Loucy (cell line): ENCODE measurements around the gene EPB41L5.
"Not testable (repeated sequence)": the region's sequence is repeated elsewhere in the genome, so short reads cannot be mapped to it uniquely, and the experiment has no call there.

ENCODE experiments used
- H2AFZ ChIP-seq: fragments of 200-600 bp; sonication (generic); 2 replicates; pipeline ENCODE4 v1.6.0; 2016; ENCODE audit warnings: antibody characterized with exemption, mild to moderate bottlenecking, low read length, moderate library complexity
- H3F3A ChIP-seq: fragments of 200-600 bp; 2 replicates; pipeline ENCODE4 v1.6.0; 2016; ENCODE audit warnings: antibody characterized with exemption, low read depth, mild to moderate bottlenecking
- H3K27me3 ChIP-seq: fragments of 200-600 bp; sonication (generic); 2 replicates; pipeline ENCODE4 v1.6.1; 2014; ENCODE audit warnings: low read length, mild to moderate bottlenecking; ENCODE audit not compliant: insufficient read depth, poor library complexity, severe bottlenecking
- H3K36me3 ChIP-seq: fragments of 200-600 bp; sonication (generic); 2 replicates; pipeline ENCODE4 v1.6.1; 2016; ENCODE audit warnings: low read length; ENCODE audit not compliant: insufficient read depth
- H3K4me1 ChIP-seq: fragments of 200-600 bp; sonication (generic); 2 replicates; pipeline ENCODE4 v1.5.1; 2014; ENCODE audit warnings: low read length, mild to moderate bottlenecking; ENCODE audit not compliant: insufficient read depth, poor library complexity, severe bottlenecking
- H3K4me2 ChIP-seq: fragments of 200-600 bp; sonication (generic); 2 replicates; pipeline ENCODE4 v1.6.0; 2014; ENCODE audit warnings: antibody characterized with exemption, low read length, low read depth, mild to moderate bottlenecking; ENCODE audit not compliant: poor library complexity, severe bottlenecking
- H3K4me3 ChIP-seq: fragments of 200-600 bp; sonication (generic); 2 replicates; pipeline ENCODE4 v1.5.1; 2014; ENCODE audit warnings: low read length, mild to moderate bottlenecking, mixed read lengths; ENCODE audit not compliant: poor library complexity, severe bottlenecking
- H3K79me2 ChIP-seq: fragments of 200-600 bp; sonication (generic); 2 replicates; pipeline ENCODE4 v1.6.1; 2014; ENCODE audit warnings: low read length; ENCODE audit not compliant: insufficient read depth
- H3K9ac ChIP-seq: fragments of 200-600 bp; sonication (generic); 2 replicates; pipeline ENCODE4 v1.6.0; 2014; ENCODE audit warnings: mild to moderate bottlenecking, low read depth, low read length, moderate library complexity; ENCODE audit not compliant: poor library complexity, severe bottlenecking
- H3K9me2 ChIP-seq: fragments of 200-600 bp; sonication (generic); replicated peaks from 2 replicates; pipeline ENCODE4 v1.6.1; 2016; ENCODE audit warnings: low read depth, low read length, mixed read lengths
- H3K9me3 ChIP-seq: fragments of 200-600 bp; sonication (generic); 2 replicates; pipeline ENCODE4 v1.6.1; 2014; ENCODE audit warnings: mild to moderate bottlenecking, antibody characterized with exemption, low read length, low read depth; ENCODE audit not compliant: insufficient read depth
- H4K20me1 ChIP-seq: fragments of 200-600 bp; sonication (generic); 2 replicates; pipeline ENCODE4 v1.6.0; 2014; ENCODE audit warnings: antibody characterized with exemption, low read length, mild to moderate bottlenecking; ENCODE audit not compliant: insufficient read depth, poor library complexity, severe bottlenecking
- EZH2phosphoT487 ChIP-seq: fragments of 200-600 bp; IDR thresholded peaks from 2 replicates; pipeline ENCODE4 v1.6.1; 2018; ENCODE audit warnings: antibody characterized with exemption, mild to moderate bottlenecking, moderate library complexity, borderline replicate concordance
- TF ChIP-seq, protein P1 (sequence below): fragments of 200-600 bp; sonication (generic); conservative IDR thresholded peaks from 2 replicates; pipeline ENCODE4 v1.5.1; 2014; ENCODE audit warnings: mild to moderate bottlenecking, antibody characterized with exemption, low read length

EPB41L5 gene

DNA sequence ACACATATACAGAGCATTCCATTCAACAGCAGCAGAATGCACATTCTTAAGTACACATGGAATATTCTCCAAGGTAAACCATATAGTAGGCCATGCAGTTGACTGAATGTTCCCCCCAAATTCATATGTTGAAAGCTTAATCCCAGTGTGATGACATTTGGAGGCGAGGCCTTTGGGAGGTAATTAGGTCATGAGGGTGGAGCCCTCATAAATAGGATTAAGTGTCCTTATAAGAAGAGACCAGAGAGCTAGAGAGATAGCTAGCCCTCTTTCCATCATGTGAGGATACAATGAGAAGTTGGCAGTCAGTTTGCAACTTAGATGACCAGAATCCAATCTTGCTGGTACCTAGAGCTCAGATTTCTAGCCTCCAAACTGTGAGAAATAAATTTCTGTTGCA is 182.7 kb downstream of the EPB41L5 start:
- Histone ChIP-seq H3K9me2 (no peaks in the 10 kb centered on the region), H4K20me1 (no peaks in the 10 kb centered on the region), H2AFZ (no peak overlapping the region), H3K4me3 (no peak overlapping the region), H3K79me2 (no peaks in the 10 kb centered on the region), H3K4me1 (no peaks in the 10 kb centered on the region), H3K4me2 (no peak overlapping the region), H3K27me3 (no peaks in the 10 kb centered on the region), H3K36me3 (no peaks in the 10 kb centered on the region), H3K9ac (no peak overlapping the region), H3K9me3 (peaks cover 7% of the 10 kb centered on the region; the same call in 1 of the 2 replicates), H3F3A (no peaks in the 10 kb centered on the region)
- TF ChIP-seq EZH2phosphoT487: no peak
- TF ChIP-seq, protein P1, sequence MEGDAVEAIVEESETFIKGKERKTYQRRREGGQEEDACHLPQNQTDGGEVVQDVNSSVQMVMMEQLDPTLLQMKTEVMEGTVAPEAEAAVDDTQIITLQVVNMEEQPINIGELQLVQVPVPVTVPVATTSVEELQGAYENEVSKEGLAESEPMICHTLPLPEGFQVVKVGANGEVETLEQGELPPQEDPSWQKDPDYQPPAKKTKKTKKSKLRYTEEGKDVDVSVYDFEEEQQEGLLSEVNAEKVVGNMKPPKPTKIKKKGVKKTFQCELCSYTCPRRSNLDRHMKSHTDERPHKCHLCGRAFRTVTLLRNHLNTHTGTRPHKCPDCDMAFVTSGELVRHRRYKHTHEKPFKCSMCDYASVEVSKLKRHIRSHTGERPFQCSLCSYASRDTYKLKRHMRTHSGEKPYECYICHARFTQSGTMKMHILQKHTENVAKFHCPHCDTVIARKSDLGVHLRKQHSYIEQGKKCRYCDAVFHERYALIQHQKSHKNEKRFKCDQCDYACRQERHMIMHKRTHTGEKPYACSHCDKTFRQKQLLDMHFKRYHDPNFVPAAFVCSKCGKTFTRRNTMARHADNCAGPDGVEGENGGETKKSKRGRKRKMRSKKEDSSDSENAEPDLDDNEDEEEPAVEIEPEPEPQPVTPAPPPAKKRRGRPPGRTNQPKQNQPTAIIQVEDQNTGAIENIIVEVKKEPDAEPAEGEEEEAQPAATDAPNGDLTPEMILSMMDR: no peak

DNA sequence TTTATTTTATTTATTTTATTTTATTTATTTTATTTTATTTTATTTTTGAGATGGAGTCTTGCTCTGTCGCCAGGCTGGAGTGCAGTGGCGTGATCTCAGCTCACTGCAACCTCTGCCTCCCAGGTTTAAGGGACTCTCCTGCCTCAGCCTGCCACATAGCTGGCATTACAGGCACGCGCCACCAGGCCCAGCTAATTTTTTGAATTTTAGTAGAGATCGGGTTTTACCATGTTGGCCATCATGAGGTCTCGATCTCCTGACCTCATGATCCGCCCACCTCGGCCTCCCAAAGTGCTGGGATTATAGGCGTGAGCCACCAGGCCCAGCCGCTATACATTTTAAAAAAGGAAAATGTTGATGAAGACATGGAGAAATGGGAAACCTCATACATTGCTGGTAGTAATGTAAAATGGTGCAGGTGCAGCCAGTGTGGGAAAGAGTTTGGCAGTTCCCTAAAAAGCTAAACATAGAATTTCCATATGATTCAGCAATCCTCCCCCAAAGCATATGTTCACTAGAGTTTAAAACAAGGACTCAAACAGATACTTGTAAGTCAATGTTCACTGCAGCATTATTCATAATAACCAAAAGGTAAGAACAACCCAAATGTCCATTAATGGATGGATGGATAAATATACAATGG is 187.1 kb downstream of the EPB41L5 start:
- not testable (repeated sequence) for H3K4me1 ChIP-seq, H3K9ac ChIP-seq, H2AFZ ChIP-seq, H3K9me2 ChIP-seq, H3K4me3 ChIP-seq, H4K20me1 ChIP-seq, H3K36me3 ChIP-seq, H3K79me2 ChIP-seq, H3K9me3 ChIP-seq, H3K27me3 ChIP-seq, H3K4me2 ChIP-seq, H3F3A ChIP-seq

DNA sequence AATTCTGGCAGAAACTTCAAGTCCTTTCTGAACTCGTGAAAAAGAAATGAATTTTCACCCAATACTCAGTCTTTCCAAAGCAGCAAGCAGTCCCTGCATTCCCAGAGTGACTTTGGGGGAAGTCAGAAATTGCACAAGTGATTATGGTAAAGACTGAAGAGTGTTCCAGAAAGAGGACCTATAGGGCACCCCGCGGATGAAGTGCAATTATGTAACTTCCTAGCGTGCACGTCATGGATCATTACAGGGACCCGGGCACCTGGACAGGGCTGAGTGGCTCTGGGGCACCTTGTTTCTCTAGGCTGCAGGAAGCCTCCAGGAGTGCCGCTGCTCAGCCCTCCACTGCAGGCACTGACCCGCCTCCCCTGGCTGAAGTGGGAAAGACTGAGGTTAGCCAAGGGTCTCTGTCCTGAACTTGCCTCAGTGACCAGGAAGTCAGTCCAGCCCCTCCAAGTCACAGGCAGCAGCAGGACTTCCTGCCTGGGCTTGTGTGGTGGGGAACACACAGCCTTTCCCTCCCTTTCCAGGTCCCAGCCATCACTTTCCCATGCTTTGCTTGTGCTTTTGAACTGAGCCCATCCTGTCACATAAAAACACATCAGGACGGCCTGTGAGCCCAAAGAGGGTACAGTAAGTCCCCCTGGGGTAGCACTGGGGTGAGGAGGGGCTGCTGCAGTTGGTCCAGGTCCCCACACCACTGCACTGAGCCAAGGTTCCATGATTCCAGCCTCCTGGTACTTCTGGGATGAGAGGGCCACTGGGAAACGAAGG is 190.6 kb downstream of the EPB41L5 start:
- no peaks in the 10 kb centered on the region for H3F3A ChIP-seq
- H3K27me3 ChIP-seq: no peaks in the 10 kb centered on the region
- no peak overlapping the region for H3K9ac ChIP-seq
- no peaks in the 10 kb centered on the region for H3K79me2 ChIP-seq
- H4K20me1 ChIP-seq: no peaks in the 10 kb centered on the region
- H3K9me2 ChIP-seq: no peaks in the 10 kb centered on the region
- H3K4me1 ChIP-seq: no peaks in the 10 kb centered on the region
- no peak overlapping the region for H3K4me3 ChIP-seq
- H3K36me3 ChIP-seq: no peaks in the 10 kb centered on the region
- no peak overlapping the region for H3K4me2 ChIP-seq
- no peak for TF ChIP-seq EZH2phosphoT487
- TF ChIP-seq, protein P1: no peak
- no peaks in the 10 kb centered on the region for H3K9me3 ChIP-seq
- no peak overlapping the region for H2AFZ ChIP-seq
